Psoas muscle (tissue), 8 donors: Measurements from ENCODE around the gene CRYGS. TPM values are rescaled to one million over a fixed set of nuclear protein-coding genes. Genes with fewer than 3 reads are reported as not detected.
"Not testable (repeated sequence)": the region's sequence is repeated elsewhere in the genome, so short reads cannot be mapped to it uniquely, and the experiment has no call there.

Source experiments
- ATAC-seq, 4 donors: fragments of 200-7000 bp; cut with Tn5 transposase; one replicate each; pipeline ENCODE4 v1.9.1; 2020; ENCODE audit warnings: moderate library complexity in 3 of 4, mild to moderate bottlenecking in 2 of 4
- DNase-seq, 2 donors: peaks; one replicate each; pipeline ENCODE4 v3.0.0-alpha.2; 2020
- H3K27ac ChIP-seq: fragments of 200-600 bp; one replicate; pipeline ENCODE4 v1.8.0; 2022
- H3K27me3 ChIP-seq, 3 donors: fragments of 200-600 bp in 1 of 3; one replicate each; pipeline versions ENCODE4 v1.6.1 to v1.8.0; 2013 to 2022; ENCODE audit warnings: low read length in 2 of 3, mild to moderate bottlenecking in 2 of 3, moderate library complexity in 1 of 3; ENCODE audit not compliant: insufficient read depth in 3 of 3
- H3K36me3 ChIP-seq, 2 donors: fragments of 200-600 bp in 1 of 2; one replicate each; pipeline versions ENCODE4 v1.6.1 to v1.8.0; 2013 to 2022; ENCODE audit warnings: low read depth in 1 of 2, mild to moderate bottlenecking in 1 of 2, moderate library complexity in 1 of 2; ENCODE audit not compliant: insufficient read depth in 1 of 2
- H3K4me1 ChIP-seq: fragments of 200-600 bp; one replicate; pipeline ENCODE4 v1.8.0; 2022
- H3K4me3 ChIP-seq: fragments of 200-600 bp; one replicate; pipeline ENCODE4 v1.8.0; 2022; ENCODE audit warnings: mild to moderate bottlenecking
- H3K9me3 ChIP-seq: fragments of 200-600 bp; one replicate; pipeline ENCODE4 v1.8.0; 2022
- WGBS, 3 donors: extraction: QIAGEN DNeasy Blood & Tissue Kit; methylation state at CpG; one replicate each; pipeline versions ENCODE4 v1.1.6 to v1.1.7; 2013; 5-methylcytosine and 5-hydroxymethylcytosine counted together
- intact Hi-C, 2 donors: fragments of 100-400 bp; cut with DNase I; formaldehyde crosslinking; loops; one replicate each; pipeline versions ENCODE4 v1.11.0 to v1.14.2; 2022
- polyA plus RNA-seq, 3 donors: library from polyadenylated mRNA; stranded (reverse); fragments of 200-250 nt; gene quantifications; one replicate each; pipeline ENCODE4 v1.2.3, GENCODE V29; 2013
- total RNA-seq, 4 donors: library from RNA; stranded (reverse); fragmentation: NEBNext Ultra II Directional in 2 of 4; extraction: Animal tissue kit (Norgen Biotek cat#: 25700) in 2 of 4; gene quantifications; one replicate each; pipeline versions ENCODE4 v1.2.1 to v1.2.4, GENCODE V29; 2021 to 2023
- TF ChIP-seq, protein P1 (sequence below): fragments of 200-600 bp; IDR thresholded peaks from one replicate; pipeline ENCODE4 v1.8.0; 2022; ENCODE audit warnings: antibody characterized with exemption
- donor health status: healthy with polysubstance abuse.
- donor health status: DM: no; HTN: no; CAD: no; lungs with moderate emphysema.
- donor health status: Bipolar disorder and iron deficiency.
- donor health status: healthy.
- donor health status: DM: yes; HTN: yes; CAD: no.
- donor health status: DM: no; HTN: no; CAD: no.
- donor health status: DM: no; HTN: no; CAD: no.
- donor health status: DM: yes; HTN: yes; CAD: no.

CRYGS gene
- total and polyA plus RNA-seq, 7 donors, result 0.30 to 1.0 (median 0.56) TPM

DNA sequence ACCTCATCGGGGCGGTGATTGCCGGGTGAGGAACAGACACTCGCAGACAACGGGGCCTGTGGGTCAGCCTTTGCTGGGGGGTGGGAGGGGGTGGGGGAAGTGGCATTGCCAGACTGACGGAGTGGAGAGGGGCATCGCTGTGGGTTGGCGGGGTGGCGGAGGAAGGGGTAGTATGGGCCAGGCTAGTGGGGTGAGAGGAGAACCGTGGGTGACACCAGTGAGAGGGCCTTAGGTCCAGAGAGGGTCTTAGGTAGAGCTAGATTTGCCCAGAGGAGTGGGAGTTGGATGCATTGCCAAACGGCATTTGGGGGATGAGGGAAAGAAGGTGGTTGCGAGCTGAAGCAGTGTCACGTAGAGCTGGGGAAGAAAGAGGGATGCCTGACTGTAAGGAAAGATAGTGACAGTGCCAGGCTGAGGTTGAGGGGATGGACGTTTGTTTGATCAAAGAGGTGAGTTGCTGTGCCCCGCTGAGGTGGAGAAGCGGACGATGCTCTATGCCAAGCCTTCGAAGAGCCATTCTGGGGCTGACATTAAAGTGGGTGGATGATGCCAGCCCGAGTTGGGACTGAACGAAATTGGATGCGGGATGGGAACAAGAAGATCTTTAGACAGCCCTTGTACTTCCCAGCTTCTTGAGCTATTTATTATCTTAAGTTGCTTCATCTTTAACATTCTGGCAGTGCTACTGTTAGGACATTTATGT lies 26.9 kb upstream of the CRYGS start:
- intact Hi-C loops, result loop anchor here in 1 of 2 donors (5.0 kb wide), 1 partner anchor 211 kb away; the partner anchor contains the start of gene EIF4A2
- DNase-seq (no peak), ATAC-seq (no peak)
- Histone ChIP-seq H3K4me3 (peak overlapping the region; percentile 87), H3K4me1 (peaks cover 23% of the 10 kb centered on the region), H3K27ac (peak overlapping the region; percentile 95), H3K27me3 (no peaks in the 10 kb centered on the region), H3K36me3 (peaks cover 5 to 42% of the 10 kb centered on the region in 2 donors), H3K9me3 (no peaks in the 10 kb centered on the region)
- WGBS, 3 donors, result 7 to 9% (median 9%) methylated on average over 21 of the region's 21 CpGs
- TF ChIP-seq, protein P1, sequence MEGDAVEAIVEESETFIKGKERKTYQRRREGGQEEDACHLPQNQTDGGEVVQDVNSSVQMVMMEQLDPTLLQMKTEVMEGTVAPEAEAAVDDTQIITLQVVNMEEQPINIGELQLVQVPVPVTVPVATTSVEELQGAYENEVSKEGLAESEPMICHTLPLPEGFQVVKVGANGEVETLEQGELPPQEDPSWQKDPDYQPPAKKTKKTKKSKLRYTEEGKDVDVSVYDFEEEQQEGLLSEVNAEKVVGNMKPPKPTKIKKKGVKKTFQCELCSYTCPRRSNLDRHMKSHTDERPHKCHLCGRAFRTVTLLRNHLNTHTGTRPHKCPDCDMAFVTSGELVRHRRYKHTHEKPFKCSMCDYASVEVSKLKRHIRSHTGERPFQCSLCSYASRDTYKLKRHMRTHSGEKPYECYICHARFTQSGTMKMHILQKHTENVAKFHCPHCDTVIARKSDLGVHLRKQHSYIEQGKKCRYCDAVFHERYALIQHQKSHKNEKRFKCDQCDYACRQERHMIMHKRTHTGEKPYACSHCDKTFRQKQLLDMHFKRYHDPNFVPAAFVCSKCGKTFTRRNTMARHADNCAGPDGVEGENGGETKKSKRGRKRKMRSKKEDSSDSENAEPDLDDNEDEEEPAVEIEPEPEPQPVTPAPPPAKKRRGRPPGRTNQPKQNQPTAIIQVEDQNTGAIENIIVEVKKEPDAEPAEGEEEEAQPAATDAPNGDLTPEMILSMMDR, result no peak

DNA sequence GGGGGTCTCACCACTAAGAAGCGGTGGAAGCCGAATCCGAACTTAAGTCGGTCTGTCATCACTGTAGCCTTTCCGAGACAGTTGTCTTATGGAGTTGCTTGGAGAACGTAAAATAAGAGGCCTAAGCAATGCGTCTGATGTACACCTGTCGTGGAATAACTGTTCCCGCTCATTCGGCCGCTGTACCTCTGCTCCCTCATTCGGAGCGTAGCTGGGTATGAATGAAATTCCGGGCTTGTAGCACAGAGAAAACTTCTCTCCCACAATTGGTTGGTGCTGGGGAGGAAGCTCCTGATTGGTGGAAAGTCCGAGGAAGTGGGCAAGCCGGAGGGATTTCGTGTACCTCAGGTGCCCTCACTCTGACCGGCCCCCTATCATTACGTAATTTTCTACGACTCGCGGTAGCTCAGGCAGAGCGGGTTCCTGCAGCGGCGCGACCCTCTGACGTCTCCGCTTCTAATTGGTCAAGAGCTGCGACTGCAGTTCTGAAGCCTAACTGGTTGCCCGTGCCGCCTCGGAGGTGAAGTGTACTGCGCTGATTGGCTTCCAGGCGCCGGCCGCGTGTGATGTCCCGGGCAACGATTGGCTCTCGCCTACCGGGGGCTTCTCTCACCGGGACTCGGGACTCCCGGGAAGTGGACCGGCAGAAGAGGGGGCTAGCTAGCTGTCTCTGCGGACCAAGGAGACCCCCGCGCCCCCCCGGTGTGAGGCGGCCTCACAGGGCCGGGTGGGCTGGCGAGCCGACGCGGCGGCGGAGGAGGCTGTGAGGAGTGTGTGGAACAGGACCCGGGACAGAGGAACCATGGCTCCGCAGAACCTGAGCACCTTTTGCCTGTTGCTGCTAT lies 26.1 kb upstream of the CRYGS start, which contains the start of gene DNAJB11:
Gene DNAJB11, plus strand, starts transcription at position 625 of the 845 bp plus-strand sequence. Its CDS starts 178 bp downstream, at position 803.
- no peaks in the 10 kb centered on the region for H3K9me3 ChIP-seq
- intact Hi-C loops, result loop anchor here in 1 of 2 donors (5.0 kb wide), 1 partner anchor 212 kb away; the partner anchor contains the start of gene EIF4A2
- peaks cover 0 to 34% of the 10 kb centered on the region in 2 donors for H3K36me3 ChIP-seq
- peak within 1 kb of the TSS; percentile 95 for H3K27ac ChIP-seq
- peak; percentile 92 to 95 (median 94) for ATAC-seq
- peak; percentile 99 to 100 for DNase-seq
- 0% methylated on average over 58 to 59 of the region's 59 CpGs for WGBS, 3 donors
- H3K4me3 ChIP-seq, result peak within 1 kb of the TSS; percentile 87
- peaks cover 30% of the 10 kb centered on the region for H3K4me1 ChIP-seq
- TF ChIP-seq, protein P1, result no peak
- no peaks in the 10 kb centered on the region for H3K27me3 ChIP-seq

DNA sequence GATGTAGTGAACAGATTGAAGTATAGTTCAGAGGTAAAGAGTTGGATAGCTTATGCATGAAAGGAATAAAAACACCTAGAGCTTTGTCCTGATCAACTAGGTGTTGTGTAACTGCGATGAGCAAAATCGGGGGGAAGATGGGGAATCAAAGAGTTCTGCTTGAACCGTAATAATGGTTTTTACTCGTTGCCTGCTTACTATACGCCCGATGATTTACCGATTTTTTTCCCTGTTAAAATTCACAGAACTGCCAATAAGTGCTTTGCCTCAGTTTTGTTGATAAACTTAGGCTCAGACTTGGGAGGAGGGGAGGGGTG lies 25.6 kb upstream of the CRYGS start:
- Histone ChIP-seq H3K4me3 (peak overlapping the region; percentile 87), H3K27ac (peak overlapping the region; percentile 69), H3K36me3 (peaks cover 0 to 28% of the 10 kb centered on the region in 2 donors), H3K27me3 (no peaks in the 10 kb centered on the region), H3K9me3 (no peaks in the 10 kb centered on the region), H3K4me1 (peaks cover 30% of the 10 kb centered on the region)
- intact Hi-C loops, result loop anchor here in 1 of 2 donors (5.0 kb wide), 1 partner anchor 213 kb away; the partner anchor contains the start of gene EIF4A2
- TF ChIP-seq, protein P1, result no peak
- DNase-seq (no peak), ATAC-seq (no peak)
- WGBS, 3 donors, result 4 to 11% (median 5%) methylated on average over 7 of the region's 7 CpGs

DNA sequence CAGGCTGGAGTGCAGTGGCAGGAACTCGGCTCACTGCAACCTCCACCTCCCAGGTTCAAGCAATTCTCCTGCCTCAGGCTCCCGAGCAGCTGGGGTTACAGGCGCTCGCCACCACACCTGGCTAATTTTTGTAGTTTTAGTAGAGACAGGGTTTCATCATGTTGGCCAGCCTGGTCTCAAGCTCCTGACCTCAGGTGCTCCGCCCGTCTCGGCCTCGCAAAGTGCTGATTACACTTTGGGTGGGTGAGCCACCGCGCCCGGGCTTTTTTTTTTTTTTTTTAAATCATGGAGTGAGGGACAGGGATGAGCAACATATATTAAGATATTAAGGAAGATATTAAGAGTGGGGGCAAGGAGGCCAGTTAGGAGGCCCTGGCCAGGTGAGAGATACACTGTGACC lies 25.2 kb upstream of the CRYGS start:
- H3K9me3 ChIP-seq, DNase-seq, intact Hi-C loops, ATAC-seq, H3K27me3 ChIP-seq: not testable (repeated sequence)
- H3K4me3 ChIP-seq, result peak overlapping the region; percentile 87
- WGBS, 3 donors, result 85 to 92% (median 88%) methylated on average over 11 of the region's 11 CpGs
- peaks cover 0 to 25% of the 10 kb centered on the region in 2 donors for H3K36me3 ChIP-seq
- peaks cover 30% of the 10 kb centered on the region for H3K4me1 ChIP-seq
- peak overlapping the region; percentile 69 for H3K27ac ChIP-seq
